Measurements from ENCODE around the gene AKAP8L.
"Not testable (repeated sequence)": the region's sequence is repeated elsewhere in the genome, so short reads cannot be mapped to it uniquely, and the experiment has no call there.

AKAP8L gene

DNA sequence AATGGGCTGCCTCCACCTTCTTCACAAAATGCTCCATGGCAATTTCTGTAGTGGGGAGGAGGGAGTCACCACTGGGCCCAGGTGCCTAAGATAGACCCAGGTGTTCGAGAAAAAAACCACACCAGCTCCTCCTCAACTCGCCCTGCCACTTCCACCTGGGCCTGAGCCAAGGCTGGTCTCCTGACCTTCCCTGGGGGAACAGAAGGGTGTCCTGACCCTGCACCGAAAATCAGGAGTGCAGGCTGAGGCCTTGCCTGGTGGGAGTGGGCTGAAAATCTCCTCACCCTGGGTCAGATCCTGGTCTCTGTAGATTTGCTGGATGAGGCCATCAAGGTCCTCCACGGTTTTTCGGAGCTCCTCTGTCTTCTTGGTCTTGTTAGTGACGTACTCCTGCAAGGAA is 21.6 kb downstream of the AKAP8L start:
- Histone ChIP-seq H3K9me3 (ENCODE audit: insufficient read depth, low read length, severe bottlenecking) (no peaks in the 10 kb centered on the region), H3K79me2 (ENCODE audit: insufficient read depth, low read length) (peaks cover 21% of the 10 kb centered on the region), H3K4me1 (ENCODE audit: insufficient read depth, low read length) (no peaks in the 10 kb centered on the region), H2AFZ (ENCODE audit: low read depth, low read length) (no peak overlapping the region), H3K9ac (ENCODE audit: low read depth, low read length) (no peak overlapping the region), H4K20me1 (ENCODE audit: insufficient read depth, low read length) (peaks cover 47% of the 10 kb centered on the region), H3K4me3 (ENCODE audit: low read depth in 1 of 2, low read length in 2 of 2) (no peak overlapping the region), H3K27ac (ENCODE audit: low read length) (no peak overlapping the region), H3K4me2 (ENCODE audit: insufficient read depth, low read length) (no peak overlapping the region), H3K27me3 (ENCODE audit: insufficient read depth, low read length, poor library complexity) (no peaks in the 10 kb centered on the region), H3K36me3 (ENCODE audit: insufficient read depth, low read length) (peaks cover 83% of the 10 kb centered on the region)
- no peak for ATAC-seq (ENCODE audit: insufficient read depth, low read depth)
- TF ChIP-seq, protein P1, sequence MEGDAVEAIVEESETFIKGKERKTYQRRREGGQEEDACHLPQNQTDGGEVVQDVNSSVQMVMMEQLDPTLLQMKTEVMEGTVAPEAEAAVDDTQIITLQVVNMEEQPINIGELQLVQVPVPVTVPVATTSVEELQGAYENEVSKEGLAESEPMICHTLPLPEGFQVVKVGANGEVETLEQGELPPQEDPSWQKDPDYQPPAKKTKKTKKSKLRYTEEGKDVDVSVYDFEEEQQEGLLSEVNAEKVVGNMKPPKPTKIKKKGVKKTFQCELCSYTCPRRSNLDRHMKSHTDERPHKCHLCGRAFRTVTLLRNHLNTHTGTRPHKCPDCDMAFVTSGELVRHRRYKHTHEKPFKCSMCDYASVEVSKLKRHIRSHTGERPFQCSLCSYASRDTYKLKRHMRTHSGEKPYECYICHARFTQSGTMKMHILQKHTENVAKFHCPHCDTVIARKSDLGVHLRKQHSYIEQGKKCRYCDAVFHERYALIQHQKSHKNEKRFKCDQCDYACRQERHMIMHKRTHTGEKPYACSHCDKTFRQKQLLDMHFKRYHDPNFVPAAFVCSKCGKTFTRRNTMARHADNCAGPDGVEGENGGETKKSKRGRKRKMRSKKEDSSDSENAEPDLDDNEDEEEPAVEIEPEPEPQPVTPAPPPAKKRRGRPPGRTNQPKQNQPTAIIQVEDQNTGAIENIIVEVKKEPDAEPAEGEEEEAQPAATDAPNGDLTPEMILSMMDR (IDR thresholded peaks at IDR 0.05; ENCODE audit: borderline replicate concordance, extremely low read depth, low read length, poor library complexity, severe bottlenecking), result no peak
- TF ChIP-seq EZH2 (IDR thresholded peaks at IDR 0.05; ENCODE audit: borderline replicate concordance, low read depth, low read length, severe bottlenecking), result no peak
- no peak for DNase-seq

DNA sequence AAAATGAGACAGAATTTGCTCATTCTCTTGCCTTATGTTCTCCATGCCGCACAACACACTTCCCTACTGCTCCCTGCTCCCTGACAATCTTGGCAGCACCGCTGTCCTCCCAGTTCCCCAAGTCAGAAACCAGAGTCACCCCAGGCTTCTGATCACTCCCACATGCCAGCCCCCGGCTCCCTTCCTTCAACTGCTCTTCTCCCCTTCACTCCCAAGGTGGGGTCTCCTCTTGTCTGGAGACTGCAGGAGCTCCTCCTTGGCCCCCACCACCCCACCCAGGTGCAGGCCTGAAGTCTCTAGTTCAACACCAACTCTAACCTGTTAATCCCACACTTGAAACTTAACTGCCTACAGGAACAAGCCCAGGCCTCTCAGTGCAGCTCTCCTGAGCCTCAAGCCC is 22.4 kb downstream of the AKAP8L start:
- H3K9me3 ChIP-seq (ENCODE audit: insufficient read depth, low read length, severe bottlenecking), result no peaks in the 10 kb centered on the region
- no peak for DNase-seq
- H3K9ac ChIP-seq (ENCODE audit: low read depth, low read length), result no peak overlapping the region
- no peak overlapping the region for H3K4me2 ChIP-seq (ENCODE audit: insufficient read depth, low read length)
- no peak overlapping the region for H2AFZ ChIP-seq (ENCODE audit: low read depth, low read length)
- no peaks in the 10 kb centered on the region for H3K4me1 ChIP-seq (ENCODE audit: insufficient read depth, low read length)
- peaks cover 83% of the 10 kb centered on the region for H3K36me3 ChIP-seq (ENCODE audit: insufficient read depth, low read length)
- TF ChIP-seq, protein P1 (IDR thresholded peaks at IDR 0.05; ENCODE audit: borderline replicate concordance, extremely low read depth, low read length, poor library complexity, severe bottlenecking), result no peak
- TF ChIP-seq EZH2 (IDR thresholded peaks at IDR 0.05; ENCODE audit: borderline replicate concordance, low read depth, low read length, severe bottlenecking), result no peak
- no peak overlapping the region for H3K27ac ChIP-seq (ENCODE audit: low read length)
- H4K20me1 ChIP-seq (ENCODE audit: insufficient read depth, low read length), result peaks cover 39% of the 10 kb centered on the region
- no peak for ATAC-seq (ENCODE audit: insufficient read depth, low read depth)
- no peak overlapping the region for H3K4me3 ChIP-seq (ENCODE audit: low read depth in 1 of 2, low read length in 2 of 2)
- H3K27me3 ChIP-seq (ENCODE audit: insufficient read depth, low read length, poor library complexity), result no peaks in the 10 kb centered on the region
- peaks cover 16% of the 10 kb centered on the region for H3K79me2 ChIP-seq (ENCODE audit: insufficient read depth, low read length)

GRCh38 chr19:15395251-15395650 is 23.5 kb downstream of the AKAP8L start:
- not testable (repeated sequence) for H3K9ac ChIP-seq (ENCODE audit: low read depth, low read length); H3K27ac ChIP-seq (ENCODE audit: low read length); H3K27me3 ChIP-seq (ENCODE audit: insufficient read depth, low read length, poor library complexity); ATAC-seq (ENCODE audit: insufficient read depth, low read depth); H3K4me1 ChIP-seq (ENCODE audit: insufficient read depth, low read length); H2AFZ ChIP-seq (ENCODE audit: low read depth, low read length); DNase-seq; H3K4me3 ChIP-seq (ENCODE audit: low read depth in 1 of 2, low read length in 2 of 2); H3K9me3 ChIP-seq (ENCODE audit: insufficient read depth, low read length, severe bottlenecking); H3K4me2 ChIP-seq (ENCODE audit: insufficient read depth, low read length)
- Histone ChIP-seq H3K79me2 (ENCODE audit: insufficient read depth, low read length) (peaks cover 18% of the 10 kb centered on the region), H3K36me3 (ENCODE audit: insufficient read depth, low read length) (peaks cover 79% of the 10 kb centered on the region), H4K20me1 (ENCODE audit: insufficient read depth, low read length) (peaks cover 27% of the 10 kb centered on the region)

DNA sequence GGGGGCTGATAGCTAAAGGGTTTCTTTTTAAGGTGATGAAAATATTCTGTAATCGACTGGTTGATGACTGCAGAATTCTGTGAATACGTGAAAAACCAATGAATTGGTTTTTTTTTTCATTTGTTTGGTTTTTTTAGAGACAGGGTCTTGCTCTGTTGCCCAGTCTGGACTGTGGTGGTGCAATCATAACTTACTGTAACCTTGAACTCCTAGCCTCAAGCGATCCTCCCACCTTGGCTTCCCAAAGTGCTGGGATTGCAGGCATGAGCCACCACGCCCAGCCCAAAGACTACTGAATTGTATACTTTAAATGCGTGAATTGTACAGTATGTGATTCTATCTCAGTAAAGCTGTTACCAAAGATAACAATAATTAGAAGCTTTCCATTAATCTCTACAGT is 24.4 kb downstream of the AKAP8L start:
- Histone ChIP-seq H4K20me1 (ENCODE audit: insufficient read depth, low read length) (peaks cover 20% of the 10 kb centered on the region), H3K4me1 (ENCODE audit: insufficient read depth, low read length) (no peaks in the 10 kb centered on the region), H2AFZ (ENCODE audit: low read depth, low read length) (no peak overlapping the region), H3K27ac (ENCODE audit: low read length) (no peak overlapping the region), H3K27me3 (ENCODE audit: insufficient read depth, low read length, poor library complexity) (no peaks in the 10 kb centered on the region), H3K9me3 (ENCODE audit: insufficient read depth, low read length, severe bottlenecking) (no peaks in the 10 kb centered on the region), H3K79me2 (ENCODE audit: insufficient read depth, low read length) (peaks cover 25% of the 10 kb centered on the region), H3K9ac (ENCODE audit: low read depth, low read length) (no peak overlapping the region), H3K4me2 (ENCODE audit: insufficient read depth, low read length) (no peak overlapping the region), H3K4me3 (ENCODE audit: low read depth in 1 of 2, low read length in 2 of 2) (no peak overlapping the region), H3K36me3 (ENCODE audit: insufficient read depth, low read length) (peaks cover 78% of the 10 kb centered on the region)
- DNase-seq (no peak), ATAC-seq (ENCODE audit: insufficient read depth, low read depth) (no peak)
- TF ChIP-seq EZH2 (IDR thresholded peaks at IDR 0.05; ENCODE audit: borderline replicate concordance, low read depth, low read length, severe bottlenecking), result no peak
- TF ChIP-seq, protein P1 (IDR thresholded peaks at IDR 0.05; ENCODE audit: borderline replicate concordance, extremely low read depth, low read length, poor library complexity, severe bottlenecking), result no peak
